HG03469 (cell line): ENCODE results near the gene TRPM1.

Experiments used
- ATAC-seq: cut with Tn5 transposase; IDR thresholded peaks from one replicate; pipeline ENCODE4 v1.9.1; 2021; ENCODE audit warnings: mild to moderate bottlenecking, moderate library complexity, moderate number of reproducible peaks; ENCODE audit not compliant: unreplicated experiment

TRPM1 gene

DNA sequence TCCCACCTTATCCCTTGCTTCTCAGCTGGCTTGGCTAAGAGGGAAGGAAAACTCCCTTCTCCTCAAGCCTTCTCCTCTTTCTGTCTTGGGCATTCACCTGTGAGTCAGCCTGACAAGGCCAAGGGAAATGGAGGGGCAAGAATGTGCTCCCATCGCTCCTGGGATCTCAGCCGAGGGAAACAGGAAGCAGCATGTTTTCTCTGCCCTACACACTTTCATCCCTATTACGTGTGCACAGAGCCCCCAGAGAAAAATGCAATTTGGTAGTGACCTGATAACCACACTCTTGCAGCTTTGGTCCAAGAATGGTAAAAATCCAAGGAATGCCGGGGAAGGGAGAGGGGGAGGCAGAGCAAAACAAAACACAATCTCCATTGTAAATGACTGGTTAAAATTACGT is 77.2 kb downstream of the TRPM1 start:
- no peak for ATAC-seq

DNA sequence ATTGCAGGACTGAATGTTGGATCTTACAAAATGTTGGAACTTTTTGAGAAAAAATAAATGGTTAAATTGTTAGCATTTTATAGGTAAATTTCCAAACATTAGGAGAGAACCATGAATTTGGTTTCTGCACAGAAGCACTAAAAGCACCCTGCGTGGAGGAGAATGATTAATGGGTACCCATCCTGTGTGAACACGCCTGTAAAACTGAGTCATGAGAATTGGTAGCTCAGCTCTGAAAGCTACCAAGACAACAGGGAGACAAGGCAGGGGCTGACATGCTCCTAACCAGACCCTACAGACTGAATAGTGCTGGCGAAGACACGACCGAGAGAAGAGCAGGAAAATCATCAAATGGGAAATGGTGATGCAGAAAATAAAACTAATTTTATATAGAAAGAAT is 77.7 kb downstream of the TRPM1 start:
- ATAC-seq = no peak

DNA sequence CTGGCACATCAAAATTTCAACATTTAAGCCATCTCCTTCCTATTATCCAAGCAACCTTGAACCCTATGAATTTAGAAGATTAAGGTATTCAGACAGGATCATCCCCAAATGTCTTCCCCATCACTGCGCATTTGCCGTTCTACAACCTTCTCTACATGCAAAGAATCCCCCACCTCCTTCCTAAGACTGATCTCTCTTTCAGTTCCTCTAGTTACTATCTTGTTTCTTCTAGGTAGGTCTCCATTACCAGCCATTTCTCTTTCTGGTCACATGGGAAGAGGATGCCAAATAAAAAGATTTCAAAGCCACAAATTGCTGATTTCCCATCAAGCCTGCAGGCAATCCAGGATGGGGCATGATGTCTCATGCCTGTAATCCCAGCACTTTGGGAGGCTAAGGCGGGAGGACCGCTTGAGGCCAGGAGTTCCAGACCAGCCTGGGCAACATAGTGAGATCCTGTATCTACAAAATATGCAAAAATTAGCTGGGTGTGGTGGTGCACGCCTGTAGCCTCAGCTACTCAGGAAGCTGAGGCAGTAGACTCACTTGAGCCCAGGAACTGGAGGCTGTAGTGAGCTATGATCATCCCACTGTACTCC is 80.4 kb downstream of the TRPM1 start:
- no peak for ATAC-seq

DNA sequence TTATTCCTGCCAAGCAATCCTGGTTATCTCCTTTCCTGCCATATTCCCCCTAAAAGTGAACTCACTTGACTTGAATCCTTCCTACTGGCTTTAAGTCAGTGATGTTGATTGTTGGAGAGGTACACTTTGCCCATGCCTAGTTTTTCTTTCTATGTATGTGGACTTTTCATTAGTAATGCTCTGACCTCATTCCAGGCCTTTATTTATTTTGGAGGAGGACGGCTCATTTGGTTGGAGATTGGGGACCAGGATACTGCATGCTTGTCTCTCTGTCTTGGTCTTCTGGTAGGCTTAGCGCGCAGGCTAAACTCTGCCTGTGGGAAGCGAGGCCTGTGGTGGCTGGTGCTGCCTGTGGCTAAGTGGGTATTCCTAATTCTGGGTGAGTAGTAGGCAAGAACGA is 81.0 kb downstream of the TRPM1 start:
- no peak for ATAC-seq

DNA sequence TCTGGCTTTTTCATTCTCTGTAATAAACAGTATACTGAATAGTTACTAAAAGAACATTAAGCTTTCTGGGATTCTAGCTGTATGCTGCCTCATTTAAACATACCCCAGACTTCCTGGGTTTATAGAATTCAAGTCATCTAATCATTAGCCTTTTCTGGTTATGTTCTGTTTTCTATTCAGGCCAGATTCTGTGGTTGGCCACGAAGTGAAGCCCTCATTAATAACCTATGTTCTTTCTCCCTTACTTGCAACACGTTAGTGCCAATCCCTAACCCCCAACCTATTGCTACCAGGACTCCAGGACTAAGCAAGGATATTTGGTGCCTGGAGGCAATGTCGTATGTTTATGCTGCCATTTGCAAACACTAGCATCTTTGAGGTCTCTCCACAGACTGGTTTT is 81.5 kb downstream of the TRPM1 start:
- no peak for ATAC-seq

DNA sequence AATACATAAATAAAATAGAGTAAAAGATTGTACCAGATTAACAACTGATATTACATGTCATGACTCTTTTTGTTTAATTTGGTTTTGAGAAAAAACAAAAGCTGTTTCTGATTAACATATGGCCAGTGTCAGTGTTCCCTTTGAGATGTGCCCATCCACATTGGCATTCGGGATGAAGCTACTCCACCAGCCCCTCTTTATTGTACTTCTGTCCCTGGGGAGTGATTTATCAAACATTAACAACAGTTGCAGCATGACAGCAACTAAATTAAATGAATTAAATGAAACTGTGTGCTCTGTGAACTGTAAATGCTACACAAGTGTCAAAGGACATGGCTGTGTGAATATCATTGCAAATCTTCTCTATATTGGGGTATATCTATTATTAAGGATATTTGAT is 84.2 kb downstream of the TRPM1 start:
- no peak for ATAC-seq

DNA sequence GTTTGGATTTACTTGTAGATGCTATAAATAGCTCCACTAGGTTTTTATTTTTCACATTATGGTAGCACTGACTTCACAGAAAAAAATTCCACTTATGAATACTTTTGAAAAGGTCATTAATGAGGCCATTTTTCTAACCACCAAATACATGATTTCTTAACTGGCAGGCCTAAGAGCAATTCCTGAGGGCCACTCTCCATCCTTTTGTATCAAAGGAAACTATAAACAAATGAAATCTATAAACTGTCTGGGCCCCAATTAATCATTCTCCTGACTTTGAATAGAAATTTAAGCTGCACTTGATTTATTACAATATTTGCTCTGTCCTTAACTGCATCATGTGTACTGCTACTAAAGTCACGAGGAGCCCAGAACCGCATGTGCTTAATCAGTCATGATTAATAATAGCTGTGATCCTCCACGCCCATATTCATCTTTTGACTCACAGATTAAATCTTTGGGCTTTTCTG is 85.0 kb downstream of the TRPM1 start:
- ATAC-seq = no peak

DNA sequence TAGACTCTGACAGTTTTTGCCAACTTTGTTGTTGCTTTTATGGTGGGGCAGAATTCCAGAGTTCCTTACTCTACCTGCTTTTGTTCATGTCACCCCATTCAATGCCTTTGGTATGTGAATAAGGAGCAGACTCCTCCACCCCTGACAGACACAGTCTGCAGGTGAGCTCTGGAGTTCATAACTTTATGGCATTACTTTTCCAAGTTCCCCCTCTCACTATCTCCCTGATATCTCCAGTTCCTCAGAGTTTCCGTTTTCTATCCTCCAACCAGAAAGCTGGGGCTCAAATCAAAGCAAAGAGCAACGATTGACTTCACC is 87.0 kb downstream of the TRPM1 start:
- no peak for ATAC-seq

DNA sequence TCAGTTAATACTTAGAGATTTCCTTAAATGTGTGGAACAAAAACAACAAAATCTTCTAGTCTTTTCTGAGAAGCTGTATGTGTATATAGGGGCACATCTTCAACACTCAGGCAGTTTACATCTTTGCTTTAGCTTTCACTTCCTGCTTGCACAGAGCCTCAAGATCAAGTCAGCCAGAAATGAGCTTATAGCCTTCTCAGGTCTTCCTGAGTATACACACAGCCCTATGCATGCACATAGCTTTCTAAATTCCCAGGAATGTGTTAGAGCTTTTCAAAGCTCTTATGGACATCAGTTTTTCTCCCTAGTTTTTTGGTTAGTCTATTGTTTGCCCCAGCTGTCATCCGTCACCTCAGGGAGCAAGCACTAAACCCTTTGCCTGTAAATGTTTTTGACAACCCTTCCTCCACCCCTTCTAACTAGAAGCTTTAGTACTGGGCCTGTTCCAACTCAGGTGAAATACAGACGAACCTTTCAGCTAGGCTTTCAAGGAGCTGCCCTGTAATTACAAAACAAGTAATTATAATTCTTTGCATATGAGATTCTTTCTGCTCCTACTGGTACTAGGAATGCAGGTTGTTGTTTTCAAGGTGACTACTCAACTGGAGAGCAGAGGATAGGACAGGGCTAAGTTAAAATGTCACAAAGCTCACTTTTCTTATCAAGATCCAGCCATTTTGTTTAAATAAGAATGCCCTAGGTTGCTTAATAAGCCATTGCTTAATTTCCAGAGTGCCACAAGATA is 87.5 kb downstream of the TRPM1 start:
- peak; percentile 93 for ATAC-seq

DNA sequence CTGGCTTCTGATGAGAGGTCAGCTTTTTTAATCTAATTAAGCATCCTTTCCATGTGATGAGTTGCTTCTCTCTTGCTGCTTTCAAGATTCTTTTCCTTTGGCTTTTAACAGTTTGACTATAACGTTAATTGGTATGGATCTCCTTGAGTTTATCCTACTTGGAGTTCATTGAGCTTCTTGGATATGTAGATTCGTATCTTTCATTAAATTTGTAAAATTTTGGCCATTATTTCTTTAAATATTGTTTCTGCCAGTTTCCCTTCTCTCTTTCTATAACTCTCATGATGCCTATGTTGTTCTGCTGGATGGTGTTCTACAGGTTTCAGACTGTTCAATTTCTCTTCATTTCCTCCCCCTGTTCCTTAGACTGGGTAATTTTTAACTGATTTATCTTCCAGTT is 89.1 kb downstream of the TRPM1 start:
- ATAC-seq = no peak

DNA sequence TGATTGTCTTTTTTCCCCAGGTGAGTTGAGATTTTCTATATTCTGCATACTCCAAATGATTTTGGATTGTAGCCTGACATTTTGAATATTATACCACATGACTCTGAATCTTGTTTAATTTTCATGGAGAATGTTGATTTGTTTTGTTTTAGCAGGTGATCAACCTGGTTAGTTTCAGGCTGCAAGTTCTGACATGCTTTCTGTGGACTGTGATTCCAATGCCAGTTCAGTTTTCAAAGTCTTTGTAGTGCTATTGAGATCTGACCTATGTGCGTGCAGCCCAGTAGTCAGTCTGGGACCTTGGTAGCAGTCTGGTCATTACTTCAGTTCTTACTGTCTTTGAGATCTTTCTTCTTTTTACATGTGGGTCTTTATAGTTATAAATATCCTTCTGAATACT is 91.5 kb downstream of the TRPM1 start:
- no peak for ATAC-seq

DNA sequence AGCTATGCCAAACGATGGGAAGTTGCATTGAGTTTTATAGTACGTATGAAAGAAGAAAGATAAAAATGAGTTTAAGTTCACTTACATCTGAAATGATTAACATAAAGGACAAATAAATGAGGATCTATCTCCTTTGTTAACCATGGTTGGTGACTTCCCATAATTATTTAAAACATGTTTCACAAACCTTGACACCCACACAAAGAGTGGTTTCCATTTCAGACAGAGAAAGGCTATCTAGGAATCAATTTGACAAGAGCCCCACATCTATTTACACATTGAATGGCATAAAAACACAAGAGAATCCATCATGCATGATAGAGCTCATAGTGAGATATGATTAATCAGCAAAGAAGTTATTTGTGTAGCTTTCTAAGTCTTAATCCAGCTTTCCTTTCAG is 95.9 kb downstream of the TRPM1 start:
- no peak for ATAC-seq

DNA sequence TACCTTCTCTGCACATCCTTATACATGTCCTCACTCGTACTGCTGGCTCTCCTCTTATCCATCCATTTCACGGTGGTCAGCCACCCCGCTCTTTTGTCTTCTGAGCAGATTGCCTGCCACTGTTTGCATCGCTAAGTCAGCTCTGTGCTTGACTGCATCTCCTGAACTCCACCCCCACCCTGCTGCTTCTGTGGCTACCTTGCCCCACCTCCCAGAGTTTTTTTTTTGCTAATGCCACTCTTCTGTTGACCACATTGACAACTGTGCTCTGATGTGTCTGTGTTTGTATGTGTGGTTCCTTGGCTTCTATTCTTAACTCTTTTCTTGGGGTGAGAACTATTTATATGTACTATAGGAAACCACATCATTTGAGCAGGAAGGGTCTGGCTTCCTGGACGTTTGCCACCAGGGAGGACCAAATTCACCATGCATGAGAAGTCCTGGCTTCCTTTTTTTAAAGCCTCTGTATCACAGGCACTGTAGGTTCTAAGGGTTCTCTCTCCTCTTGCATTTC is 97.2 kb downstream of the TRPM1 start:
- peak; percentile 68 for ATAC-seq

DNA sequence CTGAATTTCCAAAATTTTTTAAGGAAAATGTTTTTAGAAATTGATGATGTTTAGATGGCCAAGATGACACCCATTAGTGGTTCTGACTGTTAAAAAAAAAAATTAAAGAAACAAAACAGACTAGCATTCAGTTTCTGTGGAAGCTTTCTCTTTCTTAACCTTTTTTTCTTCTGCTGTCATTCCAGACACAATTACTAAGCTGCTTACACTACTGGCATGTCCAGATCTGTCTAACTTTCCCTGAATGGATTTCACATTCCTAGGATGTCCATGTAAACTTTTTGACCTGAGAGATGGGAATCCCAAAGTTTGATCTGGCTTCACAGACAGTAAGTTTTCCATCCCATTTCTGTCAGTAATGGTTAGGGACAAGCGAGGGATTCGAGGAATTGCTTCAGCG is 99.8 kb downstream of the TRPM1 start:
- no peak for ATAC-seq

DNA sequence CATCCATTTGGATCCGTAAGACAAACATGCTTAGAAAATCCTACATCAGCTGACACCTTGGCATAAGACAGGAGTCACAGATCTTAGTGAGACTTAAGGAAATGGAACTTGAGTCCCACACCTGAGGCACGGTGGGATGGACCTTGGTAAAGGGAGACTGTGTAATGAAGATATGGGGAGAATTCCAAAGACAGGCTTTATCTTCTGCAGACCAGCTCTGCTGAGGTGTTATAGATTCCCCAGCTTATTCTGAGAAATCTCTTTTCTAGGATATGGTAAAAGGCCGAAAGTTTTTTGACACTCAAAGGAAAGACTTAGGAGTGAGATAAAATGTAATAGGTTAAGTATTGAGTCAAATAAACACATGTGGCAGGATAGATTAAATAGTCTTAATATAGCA is 101.8 kb downstream of the TRPM1 start:
- ATAC-seq = no peak

DNA sequence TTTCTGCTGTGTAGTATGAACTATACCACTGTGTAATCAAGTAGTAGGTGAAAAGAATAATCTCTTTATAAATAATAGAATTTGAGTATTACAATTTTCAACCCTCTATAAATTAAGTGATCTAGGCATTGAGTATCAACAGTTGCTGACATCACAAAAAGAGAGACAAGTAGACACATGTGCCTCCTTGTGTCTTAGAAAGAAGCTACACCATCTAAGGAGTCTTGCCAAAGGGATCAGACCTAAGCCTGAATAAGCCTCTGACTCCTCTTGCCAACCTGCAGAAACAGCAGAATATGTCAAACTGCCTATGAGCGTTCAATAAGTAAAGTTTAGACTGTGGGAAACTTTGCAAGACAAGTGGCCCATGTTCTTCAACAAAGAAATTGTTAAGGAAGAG is 104.3 kb downstream of the TRPM1 start:
- no peak for ATAC-seq

DNA sequence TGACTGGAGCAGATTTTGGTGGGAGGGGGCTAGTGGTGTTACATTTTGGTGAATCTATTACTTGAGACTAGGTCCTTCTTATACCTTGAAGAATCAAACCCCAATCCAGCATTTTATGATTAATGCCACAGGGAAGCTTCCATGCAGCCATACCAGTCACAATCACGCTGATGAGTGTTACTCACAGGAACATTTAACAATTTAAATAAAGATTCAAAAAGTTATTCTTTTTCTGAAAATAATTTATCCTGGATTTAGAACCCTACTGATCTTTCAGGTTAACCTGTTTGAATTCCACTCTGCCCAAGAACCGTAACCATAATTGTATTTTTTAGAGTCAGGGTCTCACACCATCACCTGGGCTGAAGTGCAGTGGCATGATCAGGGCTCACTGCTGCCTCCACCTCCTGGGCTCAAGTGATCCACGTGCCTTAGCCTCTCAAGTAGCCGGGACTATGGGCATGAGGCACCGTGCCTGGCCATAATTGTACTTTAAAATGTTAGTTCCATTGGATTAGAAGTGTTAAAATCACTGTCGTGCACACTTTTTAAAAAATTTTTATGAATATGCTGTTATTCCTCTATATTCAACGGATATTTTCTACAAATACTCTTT is 109.2 kb downstream of the TRPM1 start:
- ATAC-seq = no peak

DNA sequence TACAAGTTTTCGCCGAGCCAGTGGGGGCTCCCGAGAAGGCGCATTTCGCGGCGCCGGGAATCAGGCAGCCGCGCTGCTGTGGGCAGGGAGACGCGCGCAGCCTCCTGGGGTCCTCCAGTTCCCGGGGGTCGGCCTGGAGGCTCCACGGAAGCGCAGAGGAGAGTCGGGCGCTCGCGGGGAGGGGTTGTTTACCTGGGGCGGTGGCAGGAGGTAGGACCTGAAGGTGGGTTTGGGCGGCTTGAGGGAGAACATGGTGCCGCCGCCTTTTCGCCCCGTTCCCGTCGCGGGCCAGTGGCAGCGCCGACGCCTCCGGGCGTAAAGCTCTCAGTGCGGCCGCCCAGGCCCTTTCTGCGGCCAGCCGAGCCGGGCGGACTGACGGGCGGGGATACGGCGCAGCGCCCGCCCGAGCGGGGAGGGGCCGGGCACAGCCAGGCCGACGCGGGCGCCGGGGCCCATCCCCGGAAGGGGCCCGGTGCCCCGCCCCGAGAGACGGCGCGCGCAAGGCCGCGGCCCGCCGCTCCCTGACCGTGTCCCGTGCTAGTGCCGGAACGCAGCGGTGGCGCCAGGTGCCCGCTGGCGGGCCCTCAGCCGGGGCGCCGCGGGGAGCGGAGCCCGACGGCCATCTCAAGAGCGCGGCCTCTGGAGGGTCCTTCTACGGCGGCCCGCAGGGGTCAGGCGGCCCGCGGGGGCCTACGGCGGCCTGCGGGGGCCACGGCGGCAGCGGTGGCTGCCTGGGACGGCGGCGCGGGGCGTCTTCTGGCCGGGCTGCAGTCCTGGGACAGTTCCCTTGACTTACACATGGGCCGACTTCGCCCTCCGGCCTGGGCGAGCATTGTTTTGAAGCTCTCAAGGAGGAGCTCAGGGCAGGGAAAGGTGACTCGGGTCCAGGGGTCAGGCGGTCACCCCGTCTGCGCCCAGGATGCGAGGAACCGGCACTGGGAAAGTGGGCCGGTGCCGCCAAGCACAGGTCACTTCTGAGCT is 110.0 kb downstream of the TRPM1 start, which contains the start of gene MTMR10:
MTMR10 (minus strand) TSS at position 374 of the 981 bp plus-strand sequence; CDS start at position 252, 122 bp downstream.
- ATAC-seq = peak; percentile 75

DNA sequence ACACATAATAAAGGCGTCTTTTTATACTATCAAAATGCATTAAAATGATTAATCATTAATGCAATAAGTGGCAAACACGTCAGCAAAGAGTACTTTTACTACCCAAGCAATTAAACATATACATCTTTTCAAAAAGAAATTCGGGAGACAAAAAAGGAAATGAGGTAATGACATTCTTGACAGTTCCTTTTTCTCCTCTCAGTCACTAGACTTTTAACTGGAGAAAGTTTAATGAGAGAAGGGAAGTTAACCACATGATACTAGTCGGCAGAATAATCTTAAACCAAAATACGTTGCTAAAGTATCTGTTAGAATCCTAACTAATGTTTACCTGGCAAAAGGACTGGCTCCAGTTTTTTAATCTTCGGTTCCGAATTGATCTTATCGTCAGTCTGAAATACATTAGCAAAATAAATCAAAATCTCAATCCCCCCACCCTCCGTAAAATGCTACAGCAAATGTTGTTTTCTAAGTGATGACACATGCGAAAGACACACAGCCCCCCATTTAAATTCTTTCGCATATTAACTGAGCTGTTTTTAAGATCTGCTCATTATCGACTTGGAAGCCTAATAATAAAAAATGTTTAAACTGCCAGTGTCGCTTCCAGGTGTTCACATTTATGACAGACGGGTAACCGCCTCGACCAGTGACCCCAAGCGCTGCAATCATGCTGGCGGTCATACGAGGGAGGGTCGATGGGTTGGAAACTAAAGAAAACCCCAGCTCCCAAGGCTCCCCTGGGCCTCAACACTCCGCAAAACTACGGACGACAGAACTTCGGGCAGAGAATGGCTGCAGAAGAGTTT is 110.9 kb downstream of the TRPM1 start:
- no peak for ATAC-seq

DNA sequence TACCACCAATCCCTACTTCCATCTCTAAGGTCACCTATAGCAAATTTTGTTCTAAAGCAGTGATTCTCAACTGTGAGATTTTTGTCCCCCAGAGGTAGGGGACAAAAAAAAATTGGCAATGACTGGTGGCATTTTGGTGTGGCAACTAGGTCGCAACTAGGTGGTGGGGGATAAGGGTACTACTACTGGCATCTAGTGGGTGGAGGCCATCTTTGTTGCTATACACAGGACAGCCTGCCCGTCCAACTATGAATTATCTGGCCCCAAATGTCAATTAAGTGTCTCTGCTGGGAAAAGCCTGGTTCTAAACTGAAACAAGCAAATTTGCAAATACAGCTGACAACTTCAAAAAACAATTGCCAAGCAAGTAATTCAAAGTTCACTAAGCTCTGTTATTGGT is 111.5 kb downstream of the TRPM1 start:
- no peak for ATAC-seq
